ENCODE results near the gene MTHFD1L.

- TF ChIP-seq, protein P1, sequence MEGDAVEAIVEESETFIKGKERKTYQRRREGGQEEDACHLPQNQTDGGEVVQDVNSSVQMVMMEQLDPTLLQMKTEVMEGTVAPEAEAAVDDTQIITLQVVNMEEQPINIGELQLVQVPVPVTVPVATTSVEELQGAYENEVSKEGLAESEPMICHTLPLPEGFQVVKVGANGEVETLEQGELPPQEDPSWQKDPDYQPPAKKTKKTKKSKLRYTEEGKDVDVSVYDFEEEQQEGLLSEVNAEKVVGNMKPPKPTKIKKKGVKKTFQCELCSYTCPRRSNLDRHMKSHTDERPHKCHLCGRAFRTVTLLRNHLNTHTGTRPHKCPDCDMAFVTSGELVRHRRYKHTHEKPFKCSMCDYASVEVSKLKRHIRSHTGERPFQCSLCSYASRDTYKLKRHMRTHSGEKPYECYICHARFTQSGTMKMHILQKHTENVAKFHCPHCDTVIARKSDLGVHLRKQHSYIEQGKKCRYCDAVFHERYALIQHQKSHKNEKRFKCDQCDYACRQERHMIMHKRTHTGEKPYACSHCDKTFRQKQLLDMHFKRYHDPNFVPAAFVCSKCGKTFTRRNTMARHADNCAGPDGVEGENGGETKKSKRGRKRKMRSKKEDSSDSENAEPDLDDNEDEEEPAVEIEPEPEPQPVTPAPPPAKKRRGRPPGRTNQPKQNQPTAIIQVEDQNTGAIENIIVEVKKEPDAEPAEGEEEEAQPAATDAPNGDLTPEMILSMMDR (IDR thresholded peaks at IDR 0.05), result no peak
- TF ChIP-seq POLR2A (IDR thresholded peaks at IDR 0.05), result no peak
Observed at GRCh38 chr6:150999107-150999506, 133.6 kb downstream of the MTHFD1L start.
